Measurements from ENCODE around the gene SACS.
"Not testable (repeated sequence)": the region's sequence is repeated elsewhere in the genome, so short reads cannot be mapped to it uniquely, and the experiment has no call there.

Gene SACS

DNA sequence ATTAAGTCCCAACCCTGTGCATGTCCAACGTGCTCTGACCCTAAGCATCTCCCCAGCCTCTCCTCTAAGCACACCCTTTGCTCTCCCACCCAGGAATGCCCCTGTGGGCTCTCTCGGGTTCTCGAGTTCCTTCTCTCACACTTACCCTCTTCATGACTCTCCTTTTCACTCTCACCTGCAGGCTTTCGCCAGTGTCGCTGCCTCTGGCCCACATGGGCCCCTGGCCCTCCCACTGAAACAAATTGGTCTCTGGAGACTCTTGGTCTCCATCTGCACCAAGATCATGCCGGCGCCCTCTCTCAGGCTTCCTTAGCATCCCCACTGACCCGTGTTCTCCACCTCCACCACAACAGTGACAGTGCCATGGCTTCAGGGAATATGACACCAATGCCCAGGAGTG lies 19.6 kb upstream of the SACS start:
- no peak for DNase-seq

DNA sequence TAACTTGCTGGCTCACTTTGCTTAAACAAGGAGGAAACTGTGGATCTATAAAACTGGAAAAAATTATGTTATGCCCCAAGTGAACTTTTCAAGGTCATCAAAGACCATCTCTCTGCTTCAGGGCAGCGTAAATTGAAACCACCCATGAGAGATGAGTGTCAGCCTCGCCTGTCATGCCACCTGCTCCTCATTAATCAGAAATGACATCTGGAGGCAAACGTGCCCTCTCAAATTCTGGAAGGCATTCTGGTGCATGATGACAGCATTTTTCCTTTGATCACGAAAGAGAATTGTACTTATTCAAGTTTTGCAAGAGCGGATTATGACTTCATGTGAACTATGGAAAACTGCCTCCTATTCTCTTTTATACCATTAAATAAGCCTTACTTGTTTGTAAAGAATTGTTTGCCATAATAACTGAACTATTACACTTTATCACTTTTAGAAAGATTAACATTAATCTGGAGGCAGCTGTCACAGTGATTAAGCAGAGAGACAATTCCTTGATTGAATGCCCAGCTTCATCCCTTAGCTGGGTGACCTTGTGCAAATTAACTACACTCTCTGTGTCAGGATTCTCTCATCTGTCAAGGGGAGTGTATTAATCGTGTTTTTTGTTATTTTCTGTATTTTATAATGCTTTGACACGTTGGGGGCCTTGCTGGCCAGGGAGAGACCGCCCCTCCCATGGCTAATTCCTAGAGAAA lies 17.0 kb upstream of the SACS start:
- DNase-seq, result no peak

DNA sequence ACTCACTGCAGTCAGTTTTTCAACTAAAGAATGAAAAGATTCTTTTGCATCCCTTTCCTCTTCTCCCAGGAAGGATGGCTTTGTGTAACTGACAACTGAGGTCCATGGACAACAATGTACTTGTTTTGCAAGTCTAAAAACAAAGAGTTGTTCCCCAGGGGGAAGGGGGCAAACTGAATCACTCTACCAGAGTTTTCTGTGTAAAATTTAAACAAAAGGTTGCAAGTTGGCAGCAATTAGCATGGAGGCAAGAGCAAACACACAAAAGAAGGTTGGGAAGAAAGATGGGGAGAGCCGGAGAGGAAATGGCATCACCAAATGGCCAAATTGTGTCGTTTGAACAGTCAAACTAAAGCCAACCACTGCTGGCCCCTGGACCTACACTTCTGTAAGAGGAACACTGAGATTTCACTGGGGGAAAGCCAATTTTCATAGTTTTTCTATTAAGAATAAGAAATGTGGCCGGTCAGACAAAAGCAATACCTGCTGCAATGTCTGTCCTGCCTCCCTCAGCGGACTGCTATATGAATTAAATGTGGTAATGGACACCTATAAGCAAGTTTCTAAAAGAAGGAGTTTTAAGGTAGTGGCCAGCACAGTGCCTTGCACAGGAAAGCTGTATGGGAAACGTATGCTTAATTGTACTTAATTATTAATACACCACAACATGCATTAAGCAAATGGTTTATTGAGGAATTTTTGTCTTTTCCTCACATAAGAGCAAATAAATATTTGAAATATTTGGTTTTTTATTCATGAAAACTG lies 16.1 kb upstream of the SACS start:
- no peak for DNase-seq

DNA sequence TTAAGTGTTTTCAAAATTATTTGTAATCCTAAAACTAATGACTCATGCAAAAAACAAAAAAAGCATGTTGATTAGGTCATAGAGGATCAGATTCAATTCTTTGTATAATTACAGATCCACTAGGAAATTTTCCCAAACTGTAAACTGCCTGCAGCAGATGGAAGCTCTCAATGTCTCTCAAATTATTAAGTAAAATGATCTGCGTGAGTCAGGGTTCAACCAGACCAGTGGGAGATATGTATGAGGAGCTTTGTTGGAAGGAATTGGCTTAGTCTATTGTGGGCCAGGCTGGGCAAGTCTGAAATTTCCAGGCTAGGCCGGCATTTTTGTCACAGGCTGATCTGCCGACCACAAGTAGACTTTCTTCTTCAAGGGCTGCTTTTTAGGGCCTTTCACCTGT lies 14.4 kb upstream of the SACS start:
- DNase-seq, result no peak

DNA sequence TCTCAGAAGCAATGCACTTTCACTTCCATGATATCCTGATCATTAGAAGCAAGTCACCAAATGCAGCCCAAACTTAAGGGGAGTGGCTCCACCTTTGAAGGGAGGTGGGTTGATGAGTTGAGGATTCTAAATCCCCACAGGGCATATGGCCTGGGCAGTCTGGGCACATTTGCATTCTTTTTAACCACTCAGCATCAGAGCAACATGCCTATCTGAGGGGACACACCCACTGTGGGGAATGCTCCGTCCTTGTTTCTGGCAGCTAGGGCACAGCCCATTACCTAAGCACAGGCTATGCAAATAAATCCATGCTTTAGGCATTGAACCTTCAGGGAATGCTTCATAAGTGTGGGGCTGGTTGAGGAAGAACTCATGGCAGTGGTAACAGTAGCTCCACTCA lies 12.3 kb upstream of the SACS start:
- DNase-seq, result no peak

DNA sequence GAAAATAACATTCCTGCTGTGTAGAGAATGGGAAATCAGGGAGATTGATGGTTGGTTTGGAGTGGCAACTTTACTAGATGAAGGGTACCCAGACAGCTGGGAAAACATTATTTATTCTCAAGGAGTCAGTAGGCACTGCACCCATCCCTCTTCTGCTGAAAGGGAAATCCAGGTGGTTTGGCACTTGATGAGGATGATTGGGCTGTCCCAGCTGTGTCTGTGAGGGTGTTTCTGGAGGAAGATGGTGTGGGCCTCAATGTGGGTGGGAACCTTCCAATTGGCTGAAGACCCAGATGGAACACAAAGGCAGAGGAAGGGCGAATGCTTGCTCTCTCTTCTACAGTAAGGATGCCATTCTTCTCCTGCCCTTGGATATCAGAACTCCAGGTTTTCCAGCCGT lies 10.4 kb upstream of the SACS start:
- DNase-seq, result no peak

DNA sequence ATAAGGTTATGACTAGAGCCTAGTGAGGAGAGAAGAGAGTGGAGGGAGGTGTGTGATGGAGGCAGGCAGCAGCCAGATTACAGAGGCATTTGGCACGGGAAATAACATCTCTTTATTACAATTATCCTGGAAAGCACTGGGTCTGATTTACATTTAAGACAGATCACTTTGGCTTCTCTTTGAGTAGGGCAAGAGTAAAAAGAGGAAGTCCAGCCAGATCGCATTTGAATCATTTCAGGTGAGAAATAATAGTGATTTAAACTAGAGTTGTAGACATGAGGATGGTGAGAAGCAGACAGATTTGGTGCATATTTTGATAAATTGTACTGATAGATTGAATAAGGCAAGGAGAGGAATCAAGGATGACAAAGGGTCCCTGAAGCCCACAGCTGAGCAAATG lies 9.6 kb upstream of the SACS start:
- DNase-seq, result no peak

DNA sequence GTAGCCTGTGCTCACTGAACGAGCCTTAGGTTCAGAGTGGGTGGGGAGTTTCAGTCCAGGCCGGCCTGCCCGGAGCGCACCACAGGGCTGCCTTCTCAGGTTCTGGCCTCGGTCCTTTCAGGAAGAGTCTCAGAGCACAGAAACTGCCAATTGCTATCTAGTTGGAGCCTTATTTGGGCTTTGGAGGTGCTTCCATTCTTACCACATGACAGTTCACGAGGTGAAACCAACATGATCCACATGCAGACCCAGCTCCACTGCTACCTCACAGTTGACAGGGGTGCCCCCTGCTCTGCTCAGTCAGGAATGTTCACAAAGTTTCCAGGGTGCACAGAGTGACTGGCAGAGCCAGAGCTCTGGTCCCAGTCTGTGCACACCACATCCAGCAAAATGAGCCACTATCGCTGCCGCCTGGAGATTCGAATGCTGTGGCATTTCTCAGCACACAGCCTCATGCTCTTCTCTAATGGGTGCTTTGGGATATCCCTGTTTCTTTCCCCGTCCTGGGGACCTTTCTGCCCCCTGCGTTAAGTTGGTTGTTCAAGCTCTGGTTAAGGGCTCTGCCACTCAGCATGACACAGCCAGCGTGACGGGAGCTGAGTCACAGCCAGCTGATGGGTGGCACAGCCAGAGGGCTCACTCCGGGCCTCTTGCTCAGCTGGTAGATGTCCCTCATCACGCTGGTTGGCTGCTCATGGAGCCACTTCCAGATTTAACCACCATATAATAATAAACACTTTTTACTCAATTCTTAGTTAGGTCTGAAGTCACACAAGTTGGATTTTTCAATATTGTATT lies 7.5 kb upstream of the SACS start:
- DNase-seq, result no peak

DNA sequence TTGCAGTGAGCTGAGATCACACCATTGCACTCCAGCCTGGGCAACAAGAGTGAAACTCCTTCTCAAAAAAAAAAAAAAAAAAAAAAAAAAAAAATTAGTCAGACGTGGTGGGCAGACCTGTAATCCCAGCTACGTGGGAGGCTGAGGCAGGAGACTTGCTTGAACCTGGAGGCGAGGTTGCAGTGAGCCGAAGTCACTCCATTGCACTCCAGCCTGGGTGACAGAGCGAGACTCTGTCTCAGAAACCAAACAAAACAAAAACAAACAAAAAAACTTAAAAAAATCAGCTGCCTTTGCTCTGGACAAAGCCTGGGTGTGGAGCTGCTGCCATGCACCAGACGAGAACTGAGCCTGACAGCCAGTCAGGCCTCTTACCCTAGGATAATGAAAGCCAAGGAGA lies 6.8 kb upstream of the SACS start:
- DNase-seq, result not testable (repeated sequence)

DNA sequence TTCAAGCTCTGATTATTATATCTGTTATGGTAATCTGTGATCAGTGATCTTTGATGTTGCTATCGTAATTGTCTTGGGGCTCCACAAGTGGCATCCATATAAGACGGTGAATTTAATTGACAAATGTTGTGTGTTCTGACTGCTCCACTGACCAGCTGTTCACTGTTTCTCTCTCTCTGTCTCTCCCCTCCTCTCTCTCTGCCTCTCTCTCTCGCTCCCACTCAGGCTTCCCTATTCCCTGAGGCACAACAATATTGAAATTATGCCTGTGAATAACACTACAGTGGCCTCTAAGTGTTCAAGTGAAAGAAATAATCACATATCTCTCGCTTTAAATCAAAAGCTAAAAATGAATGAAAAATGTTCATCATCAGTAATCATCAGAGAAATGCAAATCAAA lies 4.4 kb upstream of the SACS start:
- DNase-seq, result no peak

DNA sequence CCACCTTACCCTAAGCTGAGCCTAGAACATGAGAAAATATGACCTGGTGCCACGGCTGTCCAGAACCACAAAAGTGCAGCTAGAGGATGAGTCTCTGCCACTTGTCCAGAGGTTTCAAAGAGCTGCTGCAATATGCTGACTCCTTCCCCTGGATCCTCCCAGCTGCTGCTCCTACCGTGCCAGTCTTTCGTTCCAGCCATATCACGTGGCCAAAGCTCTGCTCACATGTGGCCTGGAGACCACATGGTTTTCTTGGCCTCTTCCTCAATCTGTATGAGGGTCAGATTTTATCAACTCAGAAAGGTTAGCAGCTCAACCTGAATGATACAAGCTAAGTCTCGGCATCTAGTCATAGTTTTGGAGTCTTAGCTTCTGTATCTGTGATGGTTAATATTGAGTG lies 3.2 kb upstream of the SACS start:
- DNase-seq, result no peak

DNA sequence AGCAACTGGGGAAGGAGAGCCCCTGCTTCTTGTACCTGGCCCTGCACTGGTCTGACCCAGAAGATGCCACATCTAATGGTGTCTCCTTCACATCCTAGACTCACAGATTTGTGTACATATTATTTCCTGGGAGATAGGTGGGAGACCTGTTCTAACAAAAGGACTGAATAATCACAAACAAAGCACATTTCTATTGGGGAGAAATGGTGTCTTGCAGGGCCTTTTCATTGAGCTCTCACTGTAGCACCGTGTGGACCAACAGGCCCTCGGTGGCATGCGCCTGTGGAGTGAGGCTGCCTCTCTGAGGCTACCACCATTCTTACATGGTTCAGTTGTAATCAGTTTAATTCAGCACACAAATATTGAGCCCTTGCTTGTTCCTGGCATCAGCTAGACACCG lies 989 bp upstream of the SACS start:
- DNase-seq, result no peak

DNA sequence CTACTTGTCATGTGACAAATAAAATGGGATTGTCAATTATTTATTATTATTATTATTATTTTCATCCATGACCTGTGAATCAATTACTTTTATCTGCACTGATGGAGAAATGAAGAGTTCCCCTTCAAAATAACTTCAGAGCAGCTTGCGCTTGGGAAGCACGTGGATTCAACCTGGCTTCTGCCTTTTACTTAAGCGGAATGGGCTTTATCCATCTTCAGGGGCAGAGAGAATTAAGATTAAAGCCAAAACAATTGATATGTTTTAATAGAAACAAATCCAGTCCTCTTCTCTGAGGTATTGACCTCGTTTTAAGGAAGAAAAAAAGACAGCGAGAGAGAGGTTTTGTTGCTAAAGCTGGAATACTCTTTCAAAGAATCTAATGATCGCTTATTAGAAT lies 876 bp downstream of the SACS start:
- DNase-seq, result no peak

DNA sequence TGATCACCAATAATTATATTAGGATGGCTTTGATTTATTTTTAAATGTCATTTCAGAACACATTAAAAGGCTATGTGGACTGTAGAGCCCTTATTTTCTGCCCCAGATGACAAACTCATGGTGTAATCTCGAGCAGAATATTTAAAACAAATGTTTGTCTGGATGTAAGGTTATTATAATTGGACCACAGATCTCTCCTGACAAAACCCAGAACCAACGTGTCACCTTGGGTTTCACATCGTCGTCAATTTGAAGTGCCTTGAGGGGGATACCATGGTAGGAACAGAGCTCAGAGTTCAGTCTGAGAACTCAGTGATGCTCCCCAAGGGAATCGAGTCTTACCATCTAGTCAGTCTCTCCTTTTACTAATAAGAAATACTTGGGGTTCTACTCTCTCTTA lies 2.8 kb downstream of the SACS start:
- no peak for DNase-seq

DNA sequence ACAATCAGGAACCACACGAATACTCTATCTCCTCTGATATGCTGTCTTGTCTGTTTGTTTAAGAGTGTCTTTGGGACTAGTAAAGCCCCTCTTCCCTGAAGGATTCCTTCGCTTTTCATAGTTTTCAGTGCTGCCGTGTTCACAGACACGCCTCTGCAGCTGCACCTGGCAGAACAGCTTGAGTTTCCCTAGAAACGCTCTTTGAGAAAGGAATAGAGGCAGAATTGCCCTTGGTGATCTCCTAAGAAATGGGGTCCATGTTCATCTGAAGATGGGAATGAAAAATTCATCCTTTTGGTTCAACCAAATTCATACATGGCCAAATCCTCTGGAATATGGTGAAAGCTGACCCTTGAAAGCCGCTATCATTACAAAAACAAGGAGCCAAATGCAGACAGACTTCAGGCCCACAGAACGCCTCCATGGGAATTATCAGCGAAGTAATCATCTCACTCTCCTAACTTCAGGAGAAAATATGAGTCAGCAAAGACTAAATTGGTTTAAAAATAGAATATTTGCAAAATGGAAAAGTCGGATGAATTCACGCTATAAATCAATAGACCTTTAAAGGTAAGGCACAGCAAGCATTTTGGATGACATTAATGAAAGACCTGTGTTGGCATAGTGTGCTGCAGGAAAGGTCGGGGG lies 5.5 kb downstream of the SACS start:
- DNase-seq, result no peak

DNA sequence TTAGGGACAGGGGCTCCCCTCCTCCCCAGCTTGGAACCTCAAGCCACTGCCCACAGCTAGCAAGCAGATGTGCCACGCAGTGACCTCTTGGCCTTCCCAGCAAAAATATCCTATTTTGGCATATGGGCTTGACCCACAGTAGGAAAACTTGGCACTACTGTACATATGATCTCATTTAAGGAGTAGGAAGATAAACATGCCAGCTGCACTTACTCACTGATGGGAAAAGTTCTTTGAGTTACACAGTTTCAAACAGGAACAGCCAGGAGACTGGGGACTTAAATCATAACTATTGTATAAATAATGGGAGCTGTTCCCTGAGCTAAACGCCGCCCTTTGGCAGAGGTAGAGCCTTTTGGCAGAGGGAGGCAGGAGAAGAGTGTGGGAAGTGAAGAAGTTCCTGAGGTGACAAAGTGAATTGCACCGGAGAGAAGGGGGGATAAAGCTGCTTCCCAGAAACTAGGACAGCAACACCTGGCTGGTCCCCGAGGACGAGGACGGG lies 6.1 kb downstream of the SACS start:
- no peak for DNase-seq

DNA sequence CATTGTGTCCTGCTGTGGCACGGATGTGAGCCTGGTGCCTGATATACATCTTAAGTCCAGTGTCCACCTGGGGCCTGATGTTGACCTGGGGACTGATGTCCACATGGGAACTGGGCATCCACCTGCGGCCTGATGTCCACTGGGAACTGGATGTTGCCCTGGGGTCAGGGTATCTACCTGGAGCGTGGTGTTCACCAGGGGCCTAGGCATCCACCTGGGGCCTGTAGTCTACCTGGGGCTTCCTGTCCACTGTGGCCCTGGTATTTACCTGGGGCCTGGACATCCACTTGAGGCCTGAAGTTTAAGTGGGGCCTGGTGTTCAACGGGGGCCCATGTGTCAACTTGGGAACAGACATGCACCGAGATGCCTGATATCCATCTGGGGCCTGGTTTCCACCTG lies 11.9 kb downstream of the SACS start:
- no peak for DNase-seq

DNA sequence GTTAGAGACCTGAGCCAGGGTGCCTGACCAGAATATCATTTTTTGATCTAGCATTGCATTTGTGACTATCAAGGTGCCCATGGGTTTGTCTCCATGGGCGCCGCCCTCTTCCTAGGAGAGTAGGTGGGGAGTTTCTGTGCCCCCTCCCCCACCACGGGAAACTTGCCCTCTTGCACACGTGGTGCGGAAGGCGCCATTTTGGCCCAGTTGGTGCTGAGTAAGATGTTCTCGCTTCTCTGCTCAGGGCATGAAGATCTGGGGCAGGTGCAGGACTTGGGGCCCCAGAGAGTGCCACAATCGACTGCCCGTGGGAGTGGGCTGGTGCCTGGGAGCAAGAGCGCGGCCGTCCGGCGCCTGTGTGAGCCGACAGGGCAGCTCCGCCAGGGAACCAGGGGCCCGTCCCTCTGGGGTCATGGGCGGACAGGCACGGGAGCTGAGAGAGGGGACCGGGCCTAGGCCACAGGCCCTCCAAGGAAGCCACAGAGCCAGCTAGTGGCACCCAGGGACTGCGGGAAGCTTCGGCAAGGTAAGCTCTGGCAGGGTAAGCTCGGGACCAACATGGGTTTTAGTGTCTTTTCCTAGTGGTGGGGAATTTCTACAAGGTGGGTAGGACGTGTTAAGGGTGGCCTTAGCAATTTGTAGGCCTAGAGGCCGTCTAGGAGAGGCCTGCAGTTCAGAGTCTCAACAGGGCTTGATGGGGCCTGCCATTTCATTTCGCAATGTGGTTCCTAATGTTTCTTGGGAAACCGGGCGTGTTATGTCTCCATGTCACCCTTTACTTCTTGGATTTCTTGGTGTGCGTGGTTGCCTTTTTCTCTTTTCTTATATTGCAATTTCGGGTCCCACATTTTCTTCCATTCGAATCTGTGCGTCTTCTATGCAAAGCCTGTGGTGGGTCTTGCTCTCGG lies 14.5 kb downstream of the SACS start:
- DNase-seq, result no peak

DNA sequence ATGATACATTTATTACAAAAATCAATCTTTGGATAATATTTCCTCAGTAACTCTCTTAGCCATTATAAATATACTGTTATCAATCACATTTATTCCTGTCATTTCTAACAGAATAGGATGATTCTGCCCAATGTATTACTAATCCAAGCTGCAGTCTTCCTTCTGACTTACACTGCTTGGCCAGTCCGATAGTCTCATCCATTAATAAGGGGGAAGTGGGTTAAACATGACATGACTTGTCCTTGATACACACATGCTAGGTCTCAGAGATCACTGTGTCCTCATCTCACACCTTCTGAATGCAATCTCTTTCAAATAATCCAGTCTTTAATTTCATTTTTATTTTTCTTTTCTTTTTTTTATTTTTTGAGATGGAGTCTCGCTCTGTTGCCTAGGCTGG lies 18.8 kb downstream of the SACS start:
- DNase-seq, result no peak

DNA sequence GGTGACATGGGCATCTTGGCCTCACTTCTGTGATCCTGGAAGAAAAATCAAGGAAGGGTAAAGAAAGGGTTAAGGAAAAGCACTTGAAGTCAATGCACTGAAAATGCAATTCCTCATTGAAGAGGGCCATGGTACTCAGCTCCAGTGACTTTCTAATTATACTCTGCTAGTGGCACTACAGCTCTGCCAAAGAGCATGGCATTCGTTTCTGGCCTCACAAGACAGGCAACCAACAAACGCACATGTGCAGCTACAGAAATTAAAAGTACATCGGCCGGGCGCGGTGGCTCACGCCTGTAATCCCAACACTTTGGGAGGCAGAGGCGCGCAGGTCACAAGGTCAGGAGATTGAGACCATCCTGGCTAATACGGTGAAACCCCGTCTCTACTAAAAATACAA lies 21.8 kb downstream of the SACS start:
- no peak for DNase-seq

DNA sequence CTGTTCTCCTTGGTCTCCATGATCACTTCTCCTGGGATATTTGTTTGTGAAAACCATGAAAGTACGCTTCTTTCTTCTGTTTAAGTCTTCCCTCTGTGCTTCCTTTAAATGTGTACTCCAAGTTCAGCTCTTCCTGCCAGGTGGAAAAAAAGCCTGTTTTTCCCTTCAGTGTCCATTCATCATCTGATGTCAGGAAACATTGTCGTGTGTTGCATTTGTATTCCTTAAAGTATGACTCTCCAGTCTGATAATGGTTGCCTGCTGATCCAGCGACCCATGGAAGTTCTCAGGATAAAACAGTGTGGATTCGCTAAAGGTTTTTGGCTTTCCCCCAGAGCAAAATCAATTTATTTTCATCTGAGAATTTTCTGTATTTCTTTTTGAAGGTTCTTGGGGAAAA lies 22.3 kb downstream of the SACS start:
- no peak for DNase-seq

DNA sequence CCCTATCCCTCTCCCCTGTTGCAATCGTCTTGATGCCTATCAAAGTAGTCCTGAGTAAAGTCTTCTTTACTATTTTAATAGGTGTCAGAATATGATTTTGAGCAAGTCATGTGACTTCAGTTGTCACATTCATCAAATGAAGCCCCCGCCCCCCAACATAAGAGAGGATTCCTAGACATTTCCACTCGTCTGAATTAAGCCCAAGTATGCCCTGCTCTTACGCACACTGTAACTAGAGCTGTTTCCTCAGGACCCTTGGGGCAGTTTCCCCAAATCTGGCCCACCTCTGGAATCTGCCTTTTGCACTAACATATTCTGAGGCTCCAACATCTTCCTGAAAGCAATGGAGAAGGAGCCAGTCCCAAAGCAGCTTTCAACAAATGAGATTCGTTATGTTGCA lies 25.5 kb downstream of the SACS start:
- no peak for DNase-seq
